H1 (cell line): Measurements from ENCODE around the gene XPO6.

Experiments
- CHD7 ChIP-seq: fragments of 300-600 bp; sonication (generic); IDR thresholded peaks from 2 replicates; pipeline ENCODE4 v1.7.1; 2012; ENCODE audit warnings: low read length, moderate library complexity, mild to moderate bottlenecking, inconsistent platforms; ENCODE audit not compliant: insufficient replicate concordance
- CTCF ChIP-seq, 3 experiments: IDR thresholded peaks; 1 replicate in 2 of 3; 2 replicates in 1 of 3; pipeline versions ENCODE4 v1.5.1 to v1.6.1; 2011; ENCODE audit warnings: low read length in 3 of 3, mild to moderate bottlenecking in 3 of 3, inconsistent platforms in 2 of 3, low read depth in 1 of 3, moderate library complexity in 1 of 3; ENCODE audit not compliant: insufficient read depth in 1 of 3; ENCODE audit errors: control extremely low read depth in 1 of 3
- E2F6 ChIP-seq: IDR thresholded peaks from 2 replicates; pipeline ENCODE4 v1.6.1; 2012; ENCODE audit warnings: inconsistent platforms
- EP300 ChIP-seq, 2 experiments: IDR thresholded peaks; 1 replicate in 1 of 2; 2 replicates in 1 of 2; pipeline ENCODE4 v1.6.1; 2011 to 2012; ENCODE audit warnings: low read depth in 2 of 2, low read length in 2 of 2, mild to moderate bottlenecking in 2 of 2, borderline replicate concordance in 1 of 2, inconsistent platforms in 1 of 2, moderate library complexity in 1 of 2
- EZH2 ChIP-seq: fragments of 200-600 bp; sonication (generic); IDR thresholded peaks from 2 replicates; pipeline ENCODE4 v1.7.1; 2012; ENCODE audit warnings: low read depth, mild to moderate bottlenecking, moderate library complexity, low read length, inconsistent platforms; ENCODE audit not compliant: severe bottlenecking
- GABPA ChIP-seq: IDR thresholded peaks from 2 replicates; pipeline ENCODE4 v1.6.1; 2011; ENCODE audit warnings: mild to moderate bottlenecking, low read length, moderate library complexity, borderline replicate concordance; ENCODE audit not compliant: insufficient read depth
- MAX ChIP-seq: IDR thresholded peaks from 2 replicates; pipeline ENCODE4 v1.6.1; 2012; ENCODE audit warnings: inconsistent platforms
- PHF8 ChIP-seq: fragments of 200-600 bp; sonication (generic); conservative IDR thresholded peaks from 2 replicates; pipeline ENCODE4 v1.7.1; 2012; ENCODE audit warnings: low read depth, mild to moderate bottlenecking, inconsistent platforms, low read length, moderate library complexity
- POLR2A ChIP-seq, 2 experiments: IDR thresholded peaks; 1 replicate in 1 of 2; 2 replicates in 1 of 2; pipeline ENCODE4 v1.6.1; 2011; ENCODE audit warnings: low read depth in 2 of 2, low read length in 2 of 2, mild to moderate bottlenecking in 2 of 2; ENCODE audit errors: control extremely low read depth in 1 of 2
- POLR2AphosphoS5 ChIP-seq: IDR thresholded peaks from 2 replicates; pipeline ENCODE4 v1.6.1; 2011; ENCODE audit warnings: low read depth, low read length
- SIN3A ChIP-seq, 2 experiments: IDR thresholded peaks in 1 of 2; conservative IDR thresholded peaks in 1 of 2; 2 replicates each; pipeline ENCODE4 v1.6.1; 2011 to 2012; ENCODE audit warnings: low read length in 2 of 2, improper control_type of control experiment in 1 of 2, low read depth in 1 of 2, mild to moderate bottlenecking in 1 of 2
- TAF1 ChIP-seq: IDR thresholded peaks from 2 replicates; pipeline ENCODE4 v1.6.1; 2011; ENCODE audit warnings: mild to moderate bottlenecking, low read depth, low read length
- TCF12 ChIP-seq: IDR thresholded peaks from 2 replicates; pipeline ENCODE4 v1.6.1; 2011; ENCODE audit warnings: low read depth, mild to moderate bottlenecking, low read length

- TF ChIP-seq CTCF (IDR thresholded peaks at IDR 0.05; ENCODE audit: control extremely low read depth in 1 of 3, insufficient read depth in 1 of 3, low read depth in 1 of 3, low read length in 3 of 3) (peak; percentile 82 to 99 (median 95)), EP300 (IDR thresholded peaks at IDR 0.05; ENCODE audit: borderline replicate concordance in 1 of 2, low read depth in 2 of 2, low read length in 2 of 2) (no peak), SIN3A (conservative IDR thresholded peaks at IDR 0.05 in 1 of 2, IDR thresholded peaks at IDR 0.05 in 1 of 2; ENCODE audit: low read depth in 1 of 2, low read length in 2 of 2) (no peak), EZH2 (no peak), POLR2AphosphoS5 (no peak), CHD7 (no peak), E2F6 (no peak), GABPA (no peak), TAF1 (no peak), PHF8 (no peak), MAX (no peak), POLR2A (IDR thresholded peaks at IDR 0.05; ENCODE audit: control extremely low read depth in 1 of 2, low read depth in 2 of 2, low read length in 2 of 2) (no peak), TCF12 (no peak)
Measured at GRCh38 chr16:28090646-28091377, 121.0 kb downstream of the XPO6 start.
